Psoas muscle (tissue), 8 donors: ENCODE measurements around the gene GPC1. TPM values are rescaled to one million over a fixed set of nuclear protein-coding genes. Genes with fewer than 3 reads are reported as not detected.
A peak's percentile ranks its signal among the peaks of the same experiment; 100 is the strongest.

Experiments used
- ATAC-seq, 4 donors: fragments of 200-7000 bp; cut with Tn5 transposase; one replicate each; pipeline ENCODE4 v1.9.1; 2020; ENCODE audit warnings: moderate library complexity in 3 of 4, mild to moderate bottlenecking in 2 of 4
- DNase-seq, 2 donors: peaks; one replicate each; pipeline ENCODE4 v3.0.0-alpha.2; 2020
- H3K27ac ChIP-seq: fragments of 200-600 bp; one replicate; pipeline ENCODE4 v1.8.0; 2022
- H3K27me3 ChIP-seq, 3 donors: fragments of 200-600 bp in 1 of 3; one replicate each; pipeline versions ENCODE4 v1.6.1 to v1.8.0; 2013 to 2022; ENCODE audit warnings: low read length in 2 of 3, mild to moderate bottlenecking in 2 of 3, moderate library complexity in 1 of 3; ENCODE audit not compliant: insufficient read depth in 3 of 3
- H3K36me3 ChIP-seq, 2 donors: fragments of 200-600 bp in 1 of 2; one replicate each; pipeline versions ENCODE4 v1.6.1 to v1.8.0; 2013 to 2022; ENCODE audit warnings: low read depth in 1 of 2, mild to moderate bottlenecking in 1 of 2, moderate library complexity in 1 of 2; ENCODE audit not compliant: insufficient read depth in 1 of 2
- H3K4me1 ChIP-seq: fragments of 200-600 bp; one replicate; pipeline ENCODE4 v1.8.0; 2022
- H3K4me3 ChIP-seq: fragments of 200-600 bp; one replicate; pipeline ENCODE4 v1.8.0; 2022; ENCODE audit warnings: mild to moderate bottlenecking
- H3K9me3 ChIP-seq: fragments of 200-600 bp; one replicate; pipeline ENCODE4 v1.8.0; 2022
- CTCF ChIP-seq: fragments of 200-600 bp; IDR thresholded peaks from one replicate; pipeline ENCODE4 v1.8.0; 2022; ENCODE audit warnings: antibody characterized with exemption
- WGBS, 3 donors: extraction: QIAGEN DNeasy Blood & Tissue Kit; methylation state at CpG; one replicate each; pipeline versions ENCODE4 v1.1.6 to v1.1.7; 2013; 5-methylcytosine and 5-hydroxymethylcytosine counted together
- intact Hi-C, 2 donors: fragments of 100-400 bp; cut with DNase I; formaldehyde crosslinking; loops; one replicate each; pipeline versions ENCODE4 v1.11.0 to v1.14.2; 2022
- polyA plus RNA-seq, 3 donors: library from polyadenylated mRNA; stranded (reverse); fragments of 200-250 nt; gene quantifications; one replicate each; pipeline ENCODE4 v1.2.3, GENCODE V29; 2013
- total RNA-seq, 4 donors: library from RNA; stranded (reverse); fragmentation: NEBNext Ultra II Directional in 2 of 4; extraction: Animal tissue kit (Norgen Biotek cat#: 25700) in 2 of 4; gene quantifications; one replicate each; pipeline versions ENCODE4 v1.2.1 to v1.2.4, GENCODE V29; 2021 to 2023
- donor health status: healthy with polysubstance abuse.
- donor health status: DM: no; HTN: no; CAD: no; lungs with moderate emphysema.
- donor health status: Bipolar disorder and iron deficiency.
- donor health status: healthy.
- donor health status: DM: yes; HTN: yes; CAD: no.
- donor health status: DM: no; HTN: no; CAD: no.
- donor health status: DM: no; HTN: no; CAD: no.
- donor health status: DM: yes; HTN: yes; CAD: no.

The GPC1 gene
- total and polyA plus RNA-seq, 7 donors: 85.4 to 180 (median 116) TPM

DNA sequence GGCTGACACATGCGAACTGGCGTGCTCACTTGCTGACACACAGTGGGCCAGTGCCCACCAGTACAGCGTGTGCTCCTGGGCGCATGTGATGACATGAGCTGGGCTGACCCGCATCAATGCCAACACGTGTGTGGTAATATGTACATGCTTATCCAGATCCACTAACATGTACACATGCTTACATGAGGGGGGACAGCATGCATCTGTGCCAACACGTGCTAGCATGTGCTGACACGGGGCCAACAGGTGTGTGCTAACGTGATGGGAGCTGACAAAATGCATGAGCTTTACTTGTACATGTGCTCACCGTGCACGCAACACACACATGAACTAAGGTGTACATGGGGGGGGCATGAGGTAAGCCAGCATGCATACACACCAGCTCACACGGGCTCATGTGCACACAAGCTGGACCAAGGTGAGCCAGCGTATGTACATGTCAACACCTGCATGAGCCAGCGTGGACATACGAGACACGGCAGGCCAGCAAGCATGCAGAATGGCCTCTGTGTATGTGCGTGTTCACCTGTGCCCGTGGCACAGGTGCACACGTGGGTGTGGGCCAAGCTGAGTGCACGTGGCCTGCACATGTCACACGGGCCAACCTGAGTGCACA lies 28.5 kb downstream of the GPC1 start:
- DNase-seq (peak in 1 of 2 donors; percentile 52), ATAC-seq (peak in 2 of 4 donors; percentile 13 to 15)
- no peak overlapping the region for H3K4me3 ChIP-seq
- WGBS, 3 donors: 88 to 96% (median 89%) methylated on average over 21 of the region's 21 CpGs
- no peaks in the 10 kb centered on the region for H3K9me3 ChIP-seq
- H3K27ac ChIP-seq: no peak overlapping the region
- no peaks in the 10 kb centered on the region for H3K4me1 ChIP-seq
- no peaks in the 10 kb centered on the region for H3K27me3 ChIP-seq
- intact Hi-C loops: no loop called here
- peaks cover 0 to 53% of the 10 kb centered on the region in 2 donors for H3K36me3 ChIP-seq
- TF ChIP-seq CTCF: no peak

DNA sequence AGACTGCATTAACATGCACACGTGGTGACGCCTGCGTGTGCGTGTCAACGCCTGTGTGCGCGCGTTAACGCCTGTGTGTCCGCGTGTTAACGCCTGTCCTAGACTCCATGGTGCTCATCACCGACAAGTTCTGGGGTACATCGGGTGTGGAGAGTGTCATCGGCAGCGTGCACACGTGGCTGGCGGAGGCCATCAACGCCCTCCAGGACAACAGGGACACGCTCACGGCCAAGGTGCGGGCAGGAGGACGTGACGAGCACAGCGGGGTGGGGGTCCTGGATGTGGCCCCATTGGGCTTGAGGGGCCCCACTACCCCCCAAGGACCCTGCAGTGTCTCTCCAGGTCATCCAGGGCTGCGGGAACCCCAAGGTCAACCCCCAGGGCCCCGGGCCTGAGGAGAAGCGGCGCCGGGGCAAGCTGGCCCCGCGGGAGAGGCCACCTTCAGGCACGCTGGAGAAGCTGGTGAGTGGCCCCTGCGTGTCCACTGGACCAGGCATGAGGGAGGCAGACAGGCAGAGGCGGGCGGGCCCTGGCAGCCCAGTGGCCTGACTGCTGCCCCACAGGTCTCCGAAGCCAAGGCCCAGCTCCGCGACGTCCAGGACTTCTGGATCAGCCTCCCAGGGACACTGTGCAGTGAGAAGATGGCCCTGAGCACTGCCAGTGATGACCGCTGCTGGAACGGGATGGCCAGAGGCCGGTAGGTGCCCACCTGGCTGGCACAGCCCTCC lies 29.2 kb downstream of the GPC1 start:
- Histone ChIP-seq H3K9me3 (no peaks in the 10 kb centered on the region), H3K36me3 (peaks cover 0 to 52% of the 10 kb centered on the region in 2 donors), H3K4me3 (no peak overlapping the region), H3K27ac (no peak overlapping the region), H3K4me1 (no peaks in the 10 kb centered on the region), H3K27me3 (no peaks in the 10 kb centered on the region)
- TF ChIP-seq CTCF: no peak
- DNase-seq (peak in 1 of 2 donors; percentile 39), ATAC-seq (no peak)
- WGBS, 3 donors: 87 to 95% (median 89%) methylated on average over 40 to 43 of the region's 43 CpGs
- intact Hi-C loops: no loop called here

DNA sequence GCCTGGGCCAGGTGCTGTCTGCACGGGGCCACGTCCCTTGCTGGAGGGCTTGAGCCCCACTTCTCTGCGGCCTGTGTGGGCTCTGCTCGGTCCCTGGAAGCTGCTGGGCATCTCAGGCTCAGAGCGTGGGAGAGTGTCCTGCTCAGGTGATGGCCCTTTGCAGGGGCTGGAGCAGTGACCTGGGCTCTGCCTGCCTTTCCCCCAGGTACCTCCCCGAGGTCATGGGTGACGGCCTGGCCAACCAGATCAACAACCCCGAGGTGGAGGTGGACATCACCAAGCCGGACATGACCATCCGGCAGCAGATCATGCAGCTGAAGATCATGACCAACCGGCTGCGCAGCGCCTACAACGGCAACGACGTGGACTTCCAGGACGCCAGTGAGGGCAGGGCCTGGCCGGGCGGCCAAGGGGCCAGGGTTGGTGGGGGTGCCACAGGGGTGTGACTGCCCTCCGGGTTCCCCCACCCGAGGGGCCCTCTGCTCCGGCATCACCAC lies 29.9 kb downstream of the GPC1 start:
- no peak for ATAC-seq
- H3K4me3 ChIP-seq: no peak overlapping the region
- 91 to 92% (median 91%) methylated on average over 22 of the region's 22 CpGs for WGBS, 3 donors

DNA sequence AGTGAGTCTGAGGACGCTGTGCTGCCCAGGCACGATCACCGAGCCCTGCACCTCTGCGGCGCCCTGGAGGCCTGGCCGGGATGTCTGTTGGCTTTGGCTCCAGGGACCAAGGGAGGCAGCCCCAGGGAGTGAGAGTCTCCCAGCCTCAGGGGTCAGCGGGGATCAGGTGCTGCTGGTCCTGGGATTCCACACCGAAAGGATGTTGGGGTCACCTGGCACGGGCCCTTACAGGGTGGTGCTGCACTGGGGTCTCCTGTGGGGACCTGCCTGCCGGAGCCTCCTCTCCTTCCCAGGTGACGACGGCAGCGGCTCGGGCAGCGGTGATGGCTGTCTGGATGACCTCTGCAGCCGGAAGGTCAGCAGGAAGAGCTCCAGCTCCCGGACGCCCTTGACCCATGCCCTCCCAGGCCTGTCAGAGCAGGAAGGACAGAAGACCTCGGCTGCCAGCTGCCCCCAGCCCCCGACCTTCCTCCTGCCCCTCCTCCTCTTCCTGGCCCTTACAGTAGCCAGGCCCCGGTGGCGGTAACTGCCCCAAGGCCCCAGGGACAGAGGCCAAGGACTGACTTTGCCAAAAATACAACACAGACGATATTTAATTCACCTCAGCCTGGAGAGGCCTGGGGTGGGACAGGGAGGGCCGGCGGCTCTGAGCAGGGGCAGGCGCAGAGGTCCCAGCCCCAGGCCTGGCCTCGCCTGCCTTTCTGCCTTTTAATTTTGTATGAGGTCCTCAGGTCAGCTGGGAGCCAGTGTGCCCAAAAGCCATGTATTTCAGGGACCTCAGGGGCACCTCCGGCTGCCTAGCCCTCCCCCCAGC lies 30.5 kb downstream of the GPC1 start:
- WGBS, 3 donors: 45 to 61% (median 49%) methylated on average over 21 to 28 of the region's 28 CpGs
- intact Hi-C loops: no loop called here
- DNase-seq (peak in 1 of 2 donors; percentile 47), ATAC-seq (no peak)
- no peak overlapping the region for H3K27ac ChIP-seq
- H3K4me1 ChIP-seq: no peaks in the 10 kb centered on the region
- H3K4me3 ChIP-seq: no peak overlapping the region
- peaks cover 0 to 46% of the 10 kb centered on the region in 2 donors for H3K36me3 ChIP-seq
- no peak for TF ChIP-seq CTCF
- H3K9me3 ChIP-seq: no peaks in the 10 kb centered on the region
- no peaks in the 10 kb centered on the region for H3K27me3 ChIP-seq

More for the DNA sequence above, 29.9 kb downstream of the GPC1 start:
- H3K27me3 ChIP-seq: no peaks in the 10 kb centered on the region
- H3K27ac ChIP-seq: no peak overlapping the region
- TF ChIP-seq CTCF: no peak
- H3K36me3 ChIP-seq: peaks cover 0 to 46% of the 10 kb centered on the region in 2 donors
- peak in 1 of 2 donors; percentile 48 for DNase-seq
- intact Hi-C loops: no loop called here
- no peaks in the 10 kb centered on the region for H3K4me1 ChIP-seq
- no peaks in the 10 kb centered on the region for H3K9me3 ChIP-seq
